Measurements from ENCODE around the gene KRT2. TPM values are rescaled to one million over a fixed set of nuclear protein-coding genes. Genes with fewer than 3 reads are reported as not detected.

The KRT2 gene
- total RNA-seq, 2 experiments from 2014 or later: not detected

DNA sequence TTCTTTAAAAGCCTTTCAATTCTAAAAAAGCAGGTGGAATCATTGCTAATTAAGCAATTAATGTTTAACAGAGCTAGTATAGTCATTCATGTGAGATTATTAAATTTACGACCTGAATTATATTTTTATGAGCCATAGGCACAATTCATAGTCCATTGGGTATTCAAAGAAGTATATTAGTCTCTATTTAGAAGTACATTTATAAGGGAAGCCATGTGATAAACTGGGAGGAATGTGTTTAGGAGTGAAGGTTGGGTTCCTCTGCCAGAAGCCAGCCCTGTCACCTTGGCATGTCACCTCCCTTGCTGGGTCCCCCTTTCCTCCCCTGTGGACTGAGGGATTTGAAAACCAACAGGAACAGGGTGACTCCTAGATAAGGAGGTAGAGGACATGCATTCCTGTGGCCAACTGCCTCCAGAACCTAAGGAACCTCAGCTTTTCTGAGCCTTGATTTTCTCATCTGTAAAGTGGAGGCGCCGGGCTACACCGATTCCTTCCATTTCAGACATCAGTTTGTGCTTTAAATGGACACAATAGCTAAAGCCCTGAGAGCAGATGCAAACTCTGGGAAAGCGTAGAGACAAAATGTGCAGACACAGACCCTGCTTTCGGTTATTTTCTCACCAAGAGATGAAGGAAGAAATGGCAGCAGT, 5.4 kb upstream of the KRT2 start:
- no peaks in the 10 kb centered on the region for H3K4me1 ChIP-seq (ENCODE audit: insufficient read depth, low read length, poor library complexity, severe bottlenecking)
- no TSS peak for BruUV-seq (replicated peaks)
- no peak overlapping the region for H3K4me3 ChIP-seq (ENCODE audit: low read depth, low read length, poor library complexity, severe bottlenecking)
- POLR2A ChIA-PET: no interaction called here
- intact Hi-C loops (cut with micrococcal nuclease; ENCODE audit: unreplicated experiment): no loop called here
- H2AFZ ChIP-seq (ENCODE audit: low read length): no peak overlapping the region
- H3K9me3 ChIP-seq (ENCODE audit: low read length): no peaks in the 10 kb centered on the region
- H3K4me2 ChIP-seq (ENCODE audit: low read length): no peak overlapping the region
- no peaks in the 10 kb centered on the region for H3K9me2 ChIP-seq (ENCODE audit: insufficient read depth, low read length)
- no peaks in the 10 kb centered on the region for H3K79me2 ChIP-seq (ENCODE audit: insufficient read depth, low read depth, low read length)
- CTCF ChIA-PET (ENCODE audit: unreplicated experiment): no interaction called here
- H3K36me3 ChIP-seq (ENCODE audit: insufficient read depth, low read length): no peaks in the 10 kb centered on the region
- DNase-seq (ENCODE audit: low spot score): no peak
- no peak overlapping the region for H3K27ac ChIP-seq (ENCODE audit: low read depth, low read length, poor library complexity, severe bottlenecking)
- TF ChIP-seq EZH2phosphoT487 (IDR thresholded peaks at IDR 0.05; ENCODE audit: borderline replicate concordance, low read depth, low read length): no peak
- TF ChIP-seq, protein P1, sequence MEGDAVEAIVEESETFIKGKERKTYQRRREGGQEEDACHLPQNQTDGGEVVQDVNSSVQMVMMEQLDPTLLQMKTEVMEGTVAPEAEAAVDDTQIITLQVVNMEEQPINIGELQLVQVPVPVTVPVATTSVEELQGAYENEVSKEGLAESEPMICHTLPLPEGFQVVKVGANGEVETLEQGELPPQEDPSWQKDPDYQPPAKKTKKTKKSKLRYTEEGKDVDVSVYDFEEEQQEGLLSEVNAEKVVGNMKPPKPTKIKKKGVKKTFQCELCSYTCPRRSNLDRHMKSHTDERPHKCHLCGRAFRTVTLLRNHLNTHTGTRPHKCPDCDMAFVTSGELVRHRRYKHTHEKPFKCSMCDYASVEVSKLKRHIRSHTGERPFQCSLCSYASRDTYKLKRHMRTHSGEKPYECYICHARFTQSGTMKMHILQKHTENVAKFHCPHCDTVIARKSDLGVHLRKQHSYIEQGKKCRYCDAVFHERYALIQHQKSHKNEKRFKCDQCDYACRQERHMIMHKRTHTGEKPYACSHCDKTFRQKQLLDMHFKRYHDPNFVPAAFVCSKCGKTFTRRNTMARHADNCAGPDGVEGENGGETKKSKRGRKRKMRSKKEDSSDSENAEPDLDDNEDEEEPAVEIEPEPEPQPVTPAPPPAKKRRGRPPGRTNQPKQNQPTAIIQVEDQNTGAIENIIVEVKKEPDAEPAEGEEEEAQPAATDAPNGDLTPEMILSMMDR (conservative IDR thresholded peaks at IDR 0.05; ENCODE audit: low read length): no peak
- H4K20me1 ChIP-seq (ENCODE audit: insufficient read depth, low read length): no peaks in the 10 kb centered on the region

DNA sequence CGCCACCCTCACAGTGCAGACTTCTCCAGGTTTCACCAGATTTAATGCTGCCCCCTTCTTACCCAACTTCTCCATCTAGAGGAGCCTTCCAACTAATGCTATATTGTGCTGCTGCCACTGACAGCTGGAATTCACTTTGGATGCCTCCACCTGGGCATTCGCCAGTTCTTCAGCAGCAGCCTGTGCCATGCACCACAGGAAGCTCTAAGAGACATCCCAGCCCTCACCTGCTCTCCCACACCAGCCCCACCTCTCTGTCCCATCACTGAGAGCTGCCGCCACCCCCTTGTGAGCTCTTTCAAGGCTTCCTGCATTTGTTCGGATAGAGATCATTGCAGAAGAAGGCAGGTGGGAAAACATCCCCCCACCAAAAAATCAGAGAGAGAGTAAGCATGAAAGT, 4.6 kb upstream of the KRT2 start:
- no peak overlapping the region for H3K4me3 ChIP-seq (ENCODE audit: low read depth, low read length, poor library complexity, severe bottlenecking)

DNA sequence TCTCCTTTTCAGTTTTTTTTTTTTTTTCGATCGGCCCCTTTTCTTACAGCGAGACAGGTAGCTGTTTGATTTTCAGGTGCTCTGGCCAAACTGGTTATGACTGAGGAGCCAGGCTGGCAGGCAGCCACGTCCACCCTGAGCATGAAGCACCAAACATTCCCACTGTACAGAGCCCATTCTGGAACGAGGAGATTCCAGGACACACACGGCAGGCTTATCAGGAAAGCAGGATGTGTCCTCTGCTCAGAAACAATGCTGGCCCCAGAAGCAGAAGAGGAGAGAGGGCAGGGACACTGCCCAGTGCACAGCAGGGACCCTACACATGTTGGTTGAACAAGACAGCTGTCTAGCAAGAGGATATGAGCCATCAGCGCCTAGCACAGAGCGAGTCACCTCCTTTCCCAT, 3.7 kb upstream of the KRT2 start:
- Histone ChIP-seq H3K9me3 (ENCODE audit: low read length) (no peaks in the 10 kb centered on the region), H3K9me2 (ENCODE audit: insufficient read depth, low read length) (no peaks in the 10 kb centered on the region), H3K4me2 (ENCODE audit: low read length) (no peak overlapping the region), H4K20me1 (ENCODE audit: insufficient read depth, low read length) (no peaks in the 10 kb centered on the region), H3K36me3 (ENCODE audit: insufficient read depth, low read length) (no peaks in the 10 kb centered on the region), H2AFZ (ENCODE audit: low read length) (no peak overlapping the region), H3K79me2 (ENCODE audit: insufficient read depth, low read depth, low read length) (no peaks in the 10 kb centered on the region), H3K4me1 (ENCODE audit: insufficient read depth, low read length, poor library complexity, severe bottlenecking) (no peaks in the 10 kb centered on the region), H3K4me3 (ENCODE audit: low read depth, low read length, poor library complexity, severe bottlenecking) (no peak overlapping the region), H3K27ac (ENCODE audit: low read depth, low read length, poor library complexity, severe bottlenecking) (no peak overlapping the region)
- ChIA-PET CTCF (ENCODE audit: unreplicated experiment) (no interaction called here), POLR2A (no interaction called here)
- BruUV-seq (replicated peaks): no TSS peak
- intact Hi-C loops (cut with micrococcal nuclease; ENCODE audit: unreplicated experiment): no loop called here
- no peak for DNase-seq (ENCODE audit: low spot score)
- TF ChIP-seq EZH2phosphoT487 (IDR thresholded peaks at IDR 0.05; ENCODE audit: borderline replicate concordance, low read depth, low read length): no peak
- TF ChIP-seq, protein P1 (conservative IDR thresholded peaks at IDR 0.05; ENCODE audit: low read length): no peak

More for the DNA sequence above, 4.6 kb upstream of the KRT2 start:
- Histone ChIP-seq H4K20me1 (ENCODE audit: insufficient read depth, low read length) (no peaks in the 10 kb centered on the region), H3K36me3 (ENCODE audit: insufficient read depth, low read length) (no peaks in the 10 kb centered on the region), H3K9me2 (ENCODE audit: insufficient read depth, low read length) (no peaks in the 10 kb centered on the region), H3K79me2 (ENCODE audit: insufficient read depth, low read depth, low read length) (no peaks in the 10 kb centered on the region), H3K4me1 (ENCODE audit: insufficient read depth, low read length, poor library complexity, severe bottlenecking) (no peaks in the 10 kb centered on the region), H3K27ac (ENCODE audit: low read depth, low read length, poor library complexity, severe bottlenecking) (no peak overlapping the region), H3K4me2 (ENCODE audit: low read length) (no peak overlapping the region), H2AFZ (ENCODE audit: low read length) (no peak overlapping the region), H3K9me3 (ENCODE audit: low read length) (no peaks in the 10 kb centered on the region)
- TF ChIP-seq, protein P1 (conservative IDR thresholded peaks at IDR 0.05; ENCODE audit: low read length): no peak
- TF ChIP-seq EZH2phosphoT487 (IDR thresholded peaks at IDR 0.05; ENCODE audit: borderline replicate concordance, low read depth, low read length): no peak
- no peak for DNase-seq (ENCODE audit: low spot score)
- CTCF ChIA-PET (ENCODE audit: unreplicated experiment): no interaction called here
- intact Hi-C loops (cut with micrococcal nuclease; ENCODE audit: unreplicated experiment): no loop called here
- no TSS peak for BruUV-seq (replicated peaks)
- POLR2A ChIA-PET: no interaction called here

Measured in OCI-LY7 (cell line).